Activated CD4-positive, alpha-beta T cell treated with anti-CD3 and anti-CD28 coated beads, Interleukin-2, amount 50 U/mL, for 4 hours (primary cell): ENCODE results near the gene APOL3.
A peak's percentile ranks its signal among the peaks of the same experiment; 100 is the strongest.
"Not testable (repeated sequence)": the region's sequence is repeated elsewhere in the genome, so short reads cannot be mapped to it uniquely, and the experiment has no call there.

Experiments
- DNase-seq, 2 experiments: peaks; one replicate each; pipeline ENCODE4 v3.0.0-alpha.2; 2020

Gene APOL3

DNA sequence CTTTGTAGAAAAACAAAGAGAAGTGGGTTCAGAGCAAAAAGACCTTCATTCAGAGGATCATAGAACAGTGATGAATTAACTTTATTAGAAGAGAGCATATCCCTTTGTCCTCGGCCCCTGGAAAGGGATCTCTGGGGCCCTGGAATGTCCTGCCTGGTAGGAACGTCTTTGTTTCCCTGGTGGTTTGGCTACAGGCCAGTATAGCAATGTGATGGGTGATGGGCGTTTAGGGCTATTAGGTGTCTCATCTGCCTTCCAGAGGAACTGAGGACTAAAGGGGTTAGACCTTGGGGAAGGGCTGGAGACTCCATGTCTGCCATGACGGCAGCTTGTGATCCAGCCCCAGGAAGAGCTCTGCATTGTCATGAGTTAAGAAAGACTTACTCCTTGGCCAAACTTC, 32.0 kb upstream of the APOL3 start:
- no peak for DNase-seq

DNA sequence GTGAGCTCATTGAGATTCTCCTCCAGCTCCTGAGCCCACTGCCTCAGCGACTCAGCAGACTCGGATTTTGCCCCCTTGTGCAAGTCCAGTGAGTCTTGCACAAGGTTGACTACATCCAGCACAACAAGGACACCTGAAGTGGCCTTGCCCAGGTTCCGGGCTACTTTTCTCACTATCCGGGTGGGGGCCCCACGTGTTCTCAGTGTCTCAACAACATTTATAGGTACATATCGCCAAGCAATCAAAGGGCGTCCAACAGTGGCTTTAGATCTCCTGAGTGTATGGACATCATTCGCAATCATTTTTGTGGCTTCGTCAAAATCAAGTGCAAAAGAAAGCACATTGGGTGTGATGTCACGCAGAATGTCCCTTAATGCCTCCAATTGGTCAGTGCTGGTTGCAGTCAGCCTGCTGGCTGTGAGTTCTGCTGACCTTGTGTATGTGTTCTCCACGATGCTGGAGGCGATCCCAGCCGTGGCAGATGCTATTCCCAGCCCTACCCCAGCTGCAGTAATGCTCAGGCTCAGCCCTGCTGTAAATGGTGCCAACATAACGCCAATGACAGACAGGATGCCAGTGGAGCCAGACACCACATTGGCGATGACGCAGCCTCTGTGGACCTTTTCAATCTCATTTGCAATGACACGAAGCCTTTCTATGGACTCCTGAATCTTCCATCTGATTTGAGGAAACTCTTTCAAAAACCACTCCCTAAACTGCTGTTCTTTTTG, 30.7 kb upstream of the APOL3 start:
- DNase-seq, result no peak

- not testable (repeated sequence) for DNase-seq
Observed at GRCh38 chr22:36187862-36188261, 27.3 kb upstream of the APOL3 start.

DNA sequence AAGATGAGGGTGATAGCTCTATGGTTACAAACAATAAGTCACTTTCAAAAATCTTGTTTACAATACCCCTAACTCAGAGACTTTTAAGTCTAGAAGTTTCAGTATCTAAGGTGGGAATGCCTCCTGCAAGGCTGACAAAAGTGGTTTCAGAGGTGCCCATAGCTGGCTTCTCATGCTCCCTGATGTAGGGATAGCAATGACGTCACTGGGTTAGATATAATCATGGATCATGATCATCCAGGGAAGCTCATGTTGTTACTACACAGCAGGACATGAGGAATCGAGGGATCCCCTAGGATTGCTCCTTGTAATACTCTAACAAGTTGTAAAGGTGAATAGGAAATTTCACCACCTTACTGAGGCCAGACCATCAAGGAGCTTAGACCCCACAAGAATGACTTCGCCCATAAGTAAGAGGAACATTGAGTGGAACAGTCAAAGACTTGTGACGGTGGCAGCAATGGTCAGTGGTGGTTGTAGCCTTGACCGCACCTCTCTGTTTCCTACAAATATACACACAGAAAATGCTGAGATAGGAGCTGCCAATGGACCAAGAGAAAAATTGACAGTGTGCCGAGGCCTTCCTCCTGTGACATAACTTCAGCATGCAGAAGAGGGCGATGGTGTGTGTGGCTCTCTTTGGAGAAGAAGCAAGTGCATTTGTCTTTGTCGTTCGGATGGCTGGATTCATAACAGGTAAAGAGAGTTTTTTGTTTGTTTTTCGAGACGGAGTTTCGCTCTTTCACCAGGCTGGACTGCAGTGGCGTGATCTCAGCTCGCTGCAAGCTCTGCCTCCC, 25.5 kb upstream of the APOL3 start:
- no peak for DNase-seq

- DNase-seq, result no peak
Observed at GRCh38 chr22:36184433-36185025, 24.0 kb upstream of the APOL3 start.

DNA sequence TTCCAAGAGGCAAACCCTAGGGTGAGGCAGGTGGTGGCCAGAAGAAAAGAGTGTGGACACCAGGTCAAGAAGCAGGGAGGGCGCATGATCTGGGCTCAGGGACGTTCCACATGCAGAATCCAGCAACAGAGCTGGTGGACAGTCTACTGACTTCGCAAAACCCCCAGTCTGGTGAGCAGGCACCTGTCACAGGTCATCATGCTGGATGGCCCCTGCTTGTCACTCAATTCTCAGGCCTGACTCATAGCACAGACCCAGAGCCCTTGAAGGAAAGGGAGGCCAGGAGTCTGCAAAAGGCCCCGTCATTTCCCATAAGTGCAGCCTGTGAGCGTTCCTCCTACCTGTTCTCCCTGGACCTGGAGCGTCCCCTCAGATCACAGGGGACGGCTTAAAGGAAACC, 22.9 kb upstream of the APOL3 start:
- no peak for DNase-seq

DNA sequence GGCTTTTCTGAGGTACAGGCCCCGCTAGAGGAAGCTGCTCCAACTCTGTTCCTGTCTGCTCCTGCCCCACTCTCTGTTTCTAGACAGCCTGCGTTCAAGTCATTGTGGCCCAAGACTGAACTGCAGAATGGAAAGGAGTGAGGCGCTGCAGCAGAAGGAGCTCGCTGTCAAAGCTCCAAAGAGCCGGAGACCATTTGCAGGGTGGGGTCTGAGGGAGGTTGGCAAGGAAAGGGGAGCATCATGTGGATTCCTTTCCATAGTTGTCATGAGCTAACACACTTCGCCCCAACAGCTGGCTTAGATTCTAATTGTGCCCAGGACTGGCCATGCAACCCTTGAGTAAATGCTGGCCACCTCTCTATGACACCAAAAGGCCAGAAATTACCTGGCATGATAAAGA, 22.3 kb upstream of the APOL3 start:
- no peak for DNase-seq

- no peak for DNase-seq
Observed at GRCh38 chr22:36182056-36182455, 21.5 kb upstream of the APOL3 start.

DNA sequence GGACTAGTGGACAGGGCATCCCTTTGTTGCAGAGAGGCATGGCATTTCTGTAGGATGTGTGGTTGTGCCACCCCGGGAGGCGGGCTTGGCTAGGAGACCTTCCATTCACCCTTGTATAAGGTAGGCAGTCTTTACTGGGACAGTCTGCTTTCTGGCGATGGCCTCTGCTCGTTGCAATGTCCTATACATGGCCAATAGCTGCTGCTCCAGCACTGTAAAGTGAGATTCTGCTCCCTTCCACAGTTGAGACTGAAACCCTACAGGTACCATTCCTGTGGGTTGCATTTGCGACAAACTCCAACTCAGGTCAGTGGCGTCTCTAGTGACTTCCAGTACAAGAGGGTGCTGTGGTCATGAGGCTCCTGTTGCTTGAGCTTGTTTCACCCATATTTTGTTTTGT, 20.4 kb upstream of the APOL3 start:
- no peak for DNase-seq

- peak; percentile 84 to 88 for DNase-seq
Observed at GRCh38 chr22:36180038-36180880, 19.7 kb upstream of the APOL3 start.

GRCh38 chr22:36177160-36177559, 16.6 kb upstream of the APOL3 start:
- DNase-seq, result no peak

- DNase-seq, result no peak
Observed at GRCh38 chr22:36175892-36176291, 15.3 kb upstream of the APOL3 start.

DNA sequence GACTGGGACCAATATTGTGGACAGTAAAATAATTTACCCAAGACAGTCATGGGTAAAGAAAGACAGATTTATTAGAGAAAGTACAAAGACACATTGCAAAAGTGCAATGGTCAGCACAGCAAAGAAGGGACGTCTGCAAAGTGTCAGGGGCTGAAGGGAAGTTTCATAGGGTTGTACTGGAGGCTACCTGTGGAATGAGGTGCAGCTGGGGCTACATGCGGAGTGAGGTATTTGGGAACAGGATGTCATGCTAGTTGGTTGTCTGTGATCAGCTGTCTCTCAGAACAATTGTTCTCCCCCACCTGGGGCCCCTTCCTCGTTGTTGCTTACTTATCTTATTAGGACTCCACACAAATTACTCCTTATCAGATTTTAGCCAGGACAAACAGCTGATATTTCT, 11.4 kb upstream of the APOL3 start:
- no peak for DNase-seq

DNA sequence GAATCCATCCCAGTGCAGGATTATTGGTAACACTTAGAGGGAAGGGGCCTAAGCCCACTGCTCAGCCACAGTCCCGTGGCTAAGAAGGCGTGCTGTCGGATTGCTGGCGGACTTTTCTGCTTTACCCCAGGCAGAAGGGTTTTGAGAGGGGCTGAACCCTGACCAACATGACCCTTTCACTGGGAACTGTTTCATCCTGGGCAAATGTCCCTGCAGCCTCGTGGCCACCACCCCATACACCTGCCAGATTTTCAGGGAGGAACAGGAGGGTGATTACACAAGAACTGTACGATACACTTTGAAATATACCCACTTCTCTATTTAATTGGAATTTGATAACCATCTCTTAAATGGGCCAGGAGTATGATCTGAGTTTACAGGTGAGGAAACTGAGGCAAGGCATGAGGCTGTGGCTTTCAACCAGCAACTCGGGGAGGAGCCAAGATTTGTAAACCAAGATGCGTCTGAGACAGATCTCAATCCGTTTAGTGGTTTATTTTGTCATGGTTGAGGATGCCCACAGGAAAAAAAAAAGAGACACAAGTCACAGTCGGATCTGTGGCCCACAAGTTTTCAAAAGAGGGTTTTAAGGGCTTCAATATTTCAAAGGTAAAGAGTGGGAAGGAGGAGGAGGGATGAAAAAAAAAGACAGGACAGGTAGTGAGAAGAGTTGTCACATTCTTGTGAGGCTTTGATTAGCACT, 6.1 kb upstream of the APOL3 start:
- DNase-seq, result no peak

DNA sequence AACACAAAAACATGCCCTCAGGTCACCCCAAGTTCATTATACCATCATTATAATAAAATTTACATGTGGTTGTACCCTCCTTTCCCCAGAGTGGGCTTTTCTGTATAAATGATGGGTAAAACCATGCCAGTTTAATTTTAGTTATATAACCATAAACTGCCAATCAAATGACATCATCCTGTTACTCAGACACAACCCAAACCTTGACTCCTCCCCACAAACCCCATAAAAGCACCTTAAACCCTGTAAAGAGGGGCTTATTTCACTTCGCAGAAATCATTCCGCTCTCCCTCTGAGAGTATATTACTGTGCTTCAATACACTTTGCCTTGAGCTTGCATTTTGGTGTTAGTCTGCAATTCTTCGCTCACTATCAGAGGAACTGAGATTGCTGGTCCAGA, 5.5 kb upstream of the APOL3 start:
- DNase-seq, result no peak

DNA sequence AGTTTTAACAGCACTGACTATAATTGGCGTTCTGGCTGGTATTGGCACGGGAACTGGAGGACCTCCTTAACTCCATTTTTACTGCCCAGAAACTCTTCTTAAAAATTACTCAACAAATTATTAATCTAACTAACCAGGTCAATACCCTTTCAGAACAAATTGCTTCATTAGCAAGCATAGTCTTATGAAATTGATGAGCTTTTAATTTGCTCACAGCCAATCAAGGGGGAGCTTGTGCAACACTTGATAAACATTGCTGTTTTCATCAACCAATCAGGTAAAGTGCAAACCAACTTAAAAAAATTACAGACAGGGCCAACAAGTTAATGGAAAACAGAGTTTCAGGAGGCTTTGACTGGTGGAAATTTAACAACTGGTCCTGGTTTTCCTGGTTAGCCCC, 4.6 kb upstream of the APOL3 start:
- no peak for DNase-seq

GRCh38 chr22:36164621-36165020, 4.1 kb upstream of the APOL3 start:
- DNase-seq, result no peak

GRCh38 chr22:36163497-36163896, 2.9 kb upstream of the APOL3 start:
- no peak for DNase-seq

- no peak for DNase-seq
Observed at GRCh38 chr22:36162127-36163034, 1.8 kb upstream of the APOL3 start.

GRCh38 chr22:36161793-36162126, 1.2 kb upstream of the APOL3 start:
- DNase-seq, result not testable (repeated sequence)
